Mesothelial cell of epicardium (in vitro differentiated cells): ENCODE results near the gene PDZRN3. TPM values are rescaled to one million over a fixed set of nuclear protein-coding genes. Genes with fewer than 3 reads are reported as not detected.

Experiments used
- DNase-seq, 2 experiments: peaks; one replicate each; pipeline ENCODE4 v3.0.0; 2021; ENCODE audit warnings: low spot score in 2 of 2; ENCODE audit not compliant: unreplicated experiment in 2 of 2
- H3K27ac Mint-ChIP-seq: 2 replicates; pipeline ENCODE4 v1.8.0; 2021; ENCODE audit warnings: mixed read lengths
- H3K27me3 Mint-ChIP-seq: 2 replicates; pipeline ENCODE4 v1.8.0; 2021; ENCODE audit warnings: low read depth, mixed read lengths
- H3K36me3 Mint-ChIP-seq: 2 replicates; pipeline ENCODE4 v1.8.0; 2021; ENCODE audit warnings: mixed read lengths
- H3K4me1 Mint-ChIP-seq: 2 replicates; pipeline ENCODE4 v1.8.0; 2021; ENCODE audit warnings: mixed read lengths
- H3K4me3 Mint-ChIP-seq: 2 replicates; pipeline ENCODE4 v1.8.0; 2021; ENCODE audit warnings: mild to moderate bottlenecking, moderate library complexity, mixed read lengths
- H3K9me3 Mint-ChIP-seq: 2 replicates; pipeline ENCODE4 v1.8.0; 2021; ENCODE audit warnings: mixed read lengths
- CTCF ChIP-seq: fragments of 200-600 bp; sonication (generic); IDR thresholded peaks from one replicate; pipeline ENCODE4 v1.5.0; 2021; ENCODE audit warnings: antibody characterized with exemption; ENCODE audit not compliant: unreplicated experiment
- total RNA-seq: library from RNA; stranded (reverse); gene quantifications from 3 replicates; pipeline ENCODE4 v1.2.1, GENCODE V29; 2021

The PDZRN3 gene
- total RNA-seq, 1 donor from 2014 or later, result 48.4 TPM

DNA sequence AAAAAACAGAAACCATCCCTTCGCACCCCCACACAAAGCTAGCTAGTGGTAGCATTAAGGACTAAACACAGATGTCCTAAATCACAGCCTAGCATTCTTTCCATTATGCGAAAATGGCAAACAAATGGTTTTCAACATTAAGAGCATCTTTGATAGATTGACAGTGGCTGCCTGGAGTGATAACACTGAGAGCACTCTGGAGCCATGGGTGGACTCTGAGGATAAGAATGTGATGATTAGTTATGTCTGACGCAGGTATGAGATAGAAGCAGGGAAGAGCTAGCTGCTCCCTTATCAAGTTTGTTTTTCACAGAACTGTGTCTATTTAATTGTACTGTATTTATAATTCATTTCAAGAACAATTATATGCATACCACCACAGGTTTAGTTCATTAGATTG lies 142.9 kb downstream of the PDZRN3 start:
- DNase-seq, result no peak
- H3K27ac Mint-ChIP-seq, result peak overlapping the region; percentile 10
- peaks cover 6% of the 10 kb centered on the region for H3K36me3 Mint-ChIP-seq
- H3K27me3 Mint-ChIP-seq, result no peaks in the 10 kb centered on the region
- peaks cover 7% of the 10 kb centered on the region for H3K9me3 Mint-ChIP-seq
- TF ChIP-seq CTCF, result no peak
- no peak overlapping the region for H3K4me3 Mint-ChIP-seq
- H3K4me1 Mint-ChIP-seq, result peaks cover 61% of the 10 kb centered on the region

GRCh38 chr3:73480187-73480672 lies 144.5 kb downstream of the PDZRN3 start:
- no peak for DNase-seq
- no peak overlapping the region for H3K4me3 Mint-ChIP-seq
- H3K36me3 Mint-ChIP-seq, result peaks cover 12% of the 10 kb centered on the region
- peaks cover 7% of the 10 kb centered on the region for H3K9me3 Mint-ChIP-seq
- no peaks in the 10 kb centered on the region for H3K27me3 Mint-ChIP-seq
- no peak for TF ChIP-seq CTCF
- H3K4me1 Mint-ChIP-seq, result peaks cover 46% of the 10 kb centered on the region
- H3K27ac Mint-ChIP-seq, result peak overlapping the region; percentile 39

- H3K4me1 Mint-ChIP-seq, result peaks cover 39% of the 10 kb centered on the region
- DNase-seq, result no peak
These were observed 145.4 kb downstream of the PDZRN3 start for GRCh38 chr3:73479325-73479724.

DNA sequence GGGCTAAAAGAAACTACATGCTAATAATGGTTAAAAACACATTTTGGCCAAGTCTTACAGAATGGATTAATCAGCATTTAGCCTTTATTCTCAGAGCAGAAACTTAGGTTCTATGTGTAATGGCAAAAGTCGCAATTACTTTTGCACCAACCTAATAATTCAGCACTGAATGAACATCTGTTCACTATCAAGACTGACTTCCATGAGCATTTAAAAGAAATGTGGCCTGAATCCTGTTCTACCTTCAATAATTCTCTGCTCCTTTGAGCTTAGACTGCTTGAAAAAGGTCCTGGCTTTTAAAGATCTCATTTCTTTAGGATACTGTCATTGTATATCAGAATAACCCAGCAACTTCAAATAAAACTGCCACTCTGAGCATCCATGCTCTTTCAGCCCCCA lies 145.9 kb downstream of the PDZRN3 start:
- Mint-ChIP-seq H3K36me3 (peaks cover 12% of the 10 kb centered on the region), H3K9me3 (peaks cover 7% of the 10 kb centered on the region), H3K27me3 (no peaks in the 10 kb centered on the region), H3K27ac (no peak overlapping the region), H3K4me1 (peaks cover 34% of the 10 kb centered on the region), H3K4me3 (no peak overlapping the region)
- DNase-seq, result no peak
- no peak for TF ChIP-seq CTCF

More at GRCh38 chr3:73479325-73479724, 145.4 kb downstream of the PDZRN3 start:
- H3K36me3 Mint-ChIP-seq, result peaks cover 12% of the 10 kb centered on the region
- H3K27ac Mint-ChIP-seq, result no peak overlapping the region
- peaks cover 7% of the 10 kb centered on the region for H3K9me3 Mint-ChIP-seq
- TF ChIP-seq CTCF, result no peak
- H3K27me3 Mint-ChIP-seq, result no peaks in the 10 kb centered on the region
- H3K4me3 Mint-ChIP-seq, result no peak overlapping the region

DNA sequence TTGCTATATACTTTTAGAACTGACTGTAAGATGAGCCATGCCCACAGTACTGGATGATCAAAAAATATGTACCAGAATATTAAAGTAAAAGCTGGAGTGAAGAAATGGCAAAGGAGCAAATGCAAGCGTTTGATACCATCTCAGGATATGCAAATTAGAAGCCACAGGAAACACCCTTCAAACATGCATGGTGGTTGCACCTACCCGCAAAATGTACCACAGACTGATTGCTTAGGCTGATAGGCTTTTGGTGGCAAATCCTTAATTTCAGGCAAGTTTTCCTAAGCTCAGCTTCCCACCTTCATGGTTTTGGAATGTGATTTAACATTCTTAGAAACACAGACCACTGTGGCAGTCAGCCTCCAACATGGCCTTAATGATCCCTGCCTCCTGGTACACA lies 149.0 kb downstream of the PDZRN3 start:
- Mint-ChIP-seq H3K4me3 (no peak overlapping the region), H3K4me1 (peaks cover 42% of the 10 kb centered on the region), H3K36me3 (peaks cover 12% of the 10 kb centered on the region), H3K27me3 (no peaks in the 10 kb centered on the region), H3K27ac (no peak overlapping the region), H3K9me3 (peaks cover 7% of the 10 kb centered on the region)
- TF ChIP-seq CTCF, result no peak
- no peak for DNase-seq

- no peak overlapping the region for H3K27ac Mint-ChIP-seq
- H3K4me3 Mint-ChIP-seq, result no peak overlapping the region
- peaks cover 12% of the 10 kb centered on the region for H3K36me3 Mint-ChIP-seq
- DNase-seq, result no peak
- H3K4me1 Mint-ChIP-seq, result peaks cover 39% of the 10 kb centered on the region
- peaks cover 7% of the 10 kb centered on the region for H3K9me3 Mint-ChIP-seq
- no peak for TF ChIP-seq CTCF
- no peaks in the 10 kb centered on the region for H3K27me3 Mint-ChIP-seq
These were observed 149.6 kb downstream of the PDZRN3 start for GRCh38 chr3:73475175-73475574.
